T-helper 1 cell treated with Interleukin-12 subunit alpha and Interleukin-12 subunit beta and Interleukin-4 antibody, amounts not matched to agents 30 ng/mL and 1 ng/mL, for 36 hours (primary cell): Measurements from ENCODE around the gene TMEM185A. TPM values are rescaled to one million over a fixed set of nuclear protein-coding genes. Genes with fewer than 3 reads are reported as not detected.
"Not testable (repeated sequence)": the region's sequence is repeated elsewhere in the genome, so short reads cannot be mapped to it uniquely, and the experiment has no call there.

Experiments
- intact Hi-C: fragments of 100-400 bp; cut with micrococcal nuclease; formaldehyde crosslinking; loops from one replicate; pipeline ENCODE4 v1.15.1; 2024
- total RNA-seq: library from RNA; stranded (reverse); gene quantifications from 2 replicates; pipeline ENCODE4 v1.2.3, GENCODE V29; 2022

Gene TMEM185A
- total RNA-seq, 1 donor from 2014 or later, result 24.5 TPM

DNA sequence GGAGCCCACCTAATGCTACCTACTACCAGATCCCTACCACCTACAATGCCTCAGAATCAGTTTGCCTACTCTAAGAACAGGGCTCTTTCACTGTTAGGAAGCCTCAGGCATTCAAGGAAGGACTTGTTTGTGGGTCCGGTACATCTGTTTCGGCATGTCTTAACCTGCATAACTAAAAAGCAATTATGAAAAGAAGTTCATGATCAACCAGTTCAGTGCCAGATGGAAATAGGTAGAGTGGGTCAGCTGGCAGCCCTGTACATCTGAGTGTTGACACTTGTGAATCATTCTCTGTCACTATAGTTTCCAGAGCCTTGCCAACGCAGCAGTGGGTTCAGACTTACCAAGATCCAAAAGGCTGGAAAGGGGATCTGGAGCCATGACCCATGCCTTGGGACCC is 3.3 kb downstream of the TMEM185A start:
- intact Hi-C loops, result no loop called here

DNA sequence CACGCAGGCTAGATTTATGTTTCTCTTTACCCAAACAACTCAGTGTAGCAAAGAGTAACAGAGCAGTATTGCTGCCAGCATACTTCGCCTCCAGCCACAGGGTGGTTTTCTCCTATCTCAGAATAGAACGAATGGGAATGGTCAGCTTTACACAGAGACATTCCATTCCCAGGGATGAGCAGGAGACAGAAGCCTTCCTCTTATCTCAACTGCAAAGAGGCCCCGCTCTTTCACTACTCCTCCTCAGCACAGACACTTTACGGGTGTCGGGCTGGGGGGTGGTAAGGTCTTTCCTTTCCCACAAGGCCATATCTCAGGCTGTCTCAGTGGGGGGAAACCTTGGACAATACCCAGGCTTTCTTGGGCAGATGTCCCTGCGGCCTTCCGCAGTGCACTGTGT is 4.8 kb downstream of the TMEM185A start:
- intact Hi-C loops, result not testable (repeated sequence)

DNA sequence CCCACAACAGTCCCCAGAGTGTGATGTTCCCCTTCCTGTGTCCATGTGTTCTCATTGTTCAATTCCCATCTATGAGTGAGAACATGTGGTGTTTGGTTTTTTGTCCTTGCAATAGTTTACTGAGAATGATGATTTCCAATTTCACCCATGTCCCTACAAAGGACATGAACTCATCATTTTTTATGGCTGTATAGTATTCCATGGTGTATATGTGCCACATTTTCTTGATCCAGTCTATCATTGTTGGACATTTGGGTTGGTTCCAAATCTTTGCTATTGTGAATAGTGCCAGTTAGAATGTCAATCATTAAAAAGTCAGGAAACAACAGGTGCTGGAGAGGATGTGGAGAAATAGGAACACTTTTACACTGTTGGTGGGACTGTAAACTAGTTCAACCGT is 11.9 kb downstream of the TMEM185A start:
- intact Hi-C loops, result not testable (repeated sequence)

DNA sequence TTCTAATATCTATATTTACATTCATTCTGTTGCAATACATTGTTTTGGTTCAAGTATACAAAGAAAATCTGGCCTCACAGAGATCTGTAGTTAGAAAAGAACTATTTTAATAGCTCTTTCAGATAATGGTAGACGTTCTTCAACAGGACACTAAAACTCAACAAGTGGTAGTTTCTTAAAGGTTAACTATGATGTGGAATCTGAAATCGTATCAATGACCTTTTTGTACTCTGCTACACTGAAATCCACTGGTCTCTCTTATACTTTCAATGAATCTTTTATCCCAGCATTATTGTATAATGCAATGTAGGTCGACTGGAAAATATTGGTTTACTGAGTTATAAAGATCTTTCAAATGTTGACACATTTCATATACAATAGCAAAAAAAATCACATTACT is 12.7 kb downstream of the TMEM185A start:
- intact Hi-C loops, result no loop called here

DNA sequence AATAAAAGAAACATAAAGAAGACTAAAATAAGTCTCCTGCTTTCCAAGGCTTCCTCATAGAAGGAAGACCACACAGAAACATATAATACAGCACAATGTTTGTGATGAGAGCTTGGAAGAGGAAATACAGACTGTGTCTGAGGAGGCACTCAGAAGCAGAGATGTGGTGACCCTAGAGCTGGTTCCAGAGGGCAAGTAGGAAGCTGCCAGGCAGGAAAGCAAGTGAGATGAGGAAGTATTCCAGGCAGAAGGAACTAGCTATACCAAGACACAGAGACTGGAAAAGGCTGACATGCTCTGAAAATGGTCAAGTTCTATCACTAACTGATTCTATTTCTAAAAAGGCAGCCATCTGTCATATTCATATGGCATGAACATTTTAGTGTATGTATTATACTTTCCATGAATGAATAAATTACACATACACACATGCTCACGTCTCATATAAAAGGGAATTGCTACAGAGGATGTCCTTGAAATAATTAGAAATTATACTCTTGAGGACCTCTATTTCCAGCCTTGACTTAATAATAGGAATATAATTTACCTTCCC is 19.9 kb downstream of the TMEM185A start:
- intact Hi-C loops, result no loop called here

DNA sequence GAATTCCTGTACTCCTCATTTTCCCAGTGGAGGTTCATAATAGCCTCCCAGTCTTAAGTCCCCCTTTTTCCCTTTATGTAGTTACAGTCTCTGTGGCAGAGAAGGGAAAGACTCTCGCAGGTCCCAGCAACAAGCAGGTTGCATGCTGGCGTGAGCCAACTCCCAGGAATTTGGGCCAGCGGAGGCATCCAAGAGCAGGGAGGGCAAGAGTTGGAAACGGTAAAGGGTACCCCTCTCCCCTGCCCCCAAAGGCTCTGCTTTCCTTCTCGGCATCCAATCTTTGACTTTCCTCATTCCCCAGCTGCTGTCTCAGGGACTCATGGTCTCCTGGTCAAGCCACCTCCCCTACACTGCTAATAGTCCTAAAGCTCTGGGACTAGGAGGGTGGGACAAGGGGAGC is 21.1 kb downstream of the TMEM185A start:
- intact Hi-C loops, result no loop called here

DNA sequence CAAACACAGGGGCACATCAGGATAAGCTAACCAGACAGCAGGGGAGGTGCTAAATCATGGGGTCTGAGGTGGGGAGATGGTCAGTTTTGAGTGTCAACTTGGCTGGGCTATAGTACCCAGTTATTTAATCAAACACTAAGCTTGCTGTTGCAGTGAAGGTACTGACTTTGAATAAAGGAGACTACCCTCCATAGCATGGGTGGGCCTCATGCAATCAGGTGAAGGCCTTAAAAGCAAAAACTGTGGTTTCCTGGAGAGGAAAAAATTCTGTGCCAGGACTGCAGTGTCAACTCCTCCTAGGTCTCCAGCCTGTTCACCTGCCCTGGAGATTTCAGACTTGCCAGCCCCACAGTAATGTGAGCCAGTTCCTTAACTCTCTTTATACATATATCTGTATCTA is 23.9 kb downstream of the TMEM185A start:
- intact Hi-C loops, result no loop called here

DNA sequence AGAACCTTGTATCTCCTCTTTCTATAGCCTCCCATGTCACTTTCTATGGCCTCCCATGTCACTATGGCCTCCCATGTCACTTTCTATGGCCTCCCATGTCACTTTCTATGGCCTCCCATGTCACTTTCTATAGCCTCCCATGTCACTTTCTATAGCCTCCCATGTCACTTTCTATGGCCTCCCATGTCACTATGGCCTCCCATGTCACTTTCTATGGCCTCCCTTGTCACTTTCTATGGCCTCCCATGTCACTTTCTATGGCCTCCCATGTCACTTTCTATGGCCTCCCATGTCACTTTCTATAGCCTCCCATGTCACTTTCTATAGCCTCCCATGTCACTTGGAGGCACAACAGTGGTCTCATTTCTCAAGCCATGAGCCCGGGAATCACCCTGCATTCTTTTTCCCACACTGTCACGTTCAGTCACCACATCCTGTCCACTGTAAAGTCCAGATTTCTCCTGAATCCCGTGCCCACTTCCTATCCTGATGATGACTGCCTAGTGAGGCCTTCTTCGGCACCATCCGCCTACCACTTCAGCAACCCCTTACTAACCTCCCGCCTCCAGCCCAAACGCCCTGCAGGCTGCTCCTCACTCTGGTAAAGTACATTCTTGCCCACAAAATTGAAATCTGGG is 26.2 kb downstream of the TMEM185A start:
- intact Hi-C loops, result not testable (repeated sequence)

DNA sequence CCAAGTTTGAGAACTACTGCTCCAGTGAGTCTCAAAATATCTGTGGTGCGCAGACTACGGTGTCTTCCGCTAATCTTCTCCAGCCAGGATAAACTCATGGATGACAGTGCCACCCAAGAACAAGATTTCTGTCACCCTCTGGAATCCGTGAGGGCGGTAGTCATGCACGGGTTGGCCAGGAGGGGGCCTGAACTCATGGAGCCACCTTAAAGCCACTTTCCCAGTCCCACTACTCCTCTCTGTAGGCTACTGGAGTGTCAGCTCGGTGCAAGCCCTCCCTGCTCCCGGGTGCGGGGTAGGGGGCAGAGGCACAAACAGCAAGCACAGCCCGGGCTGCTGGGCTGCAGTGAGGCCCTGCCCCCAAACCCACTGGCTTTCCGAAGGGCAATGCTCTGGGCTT is 33.0 kb downstream of the TMEM185A start:
- intact Hi-C loops, result not testable (repeated sequence)

DNA sequence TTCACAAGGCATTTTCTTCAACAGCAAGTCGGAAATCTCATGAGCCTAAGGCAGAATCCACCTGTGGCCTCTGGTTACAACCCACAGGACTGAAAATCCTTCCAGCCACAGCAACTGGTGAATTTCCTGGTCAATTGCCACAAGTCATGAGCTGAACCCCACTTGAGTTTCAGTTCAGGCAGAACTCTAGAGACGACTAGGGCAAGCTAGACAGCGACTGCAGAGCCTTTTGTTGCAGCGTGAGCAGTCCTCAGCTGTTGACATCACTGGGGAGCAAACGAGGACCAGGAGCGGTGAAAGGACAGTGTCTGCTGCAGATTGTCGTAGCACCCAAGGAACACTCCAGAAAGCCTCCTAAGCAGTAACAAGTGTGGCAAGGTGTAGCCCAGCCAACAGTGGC is 35.6 kb downstream of the TMEM185A start:
- intact Hi-C loops, result not testable (repeated sequence)

DNA sequence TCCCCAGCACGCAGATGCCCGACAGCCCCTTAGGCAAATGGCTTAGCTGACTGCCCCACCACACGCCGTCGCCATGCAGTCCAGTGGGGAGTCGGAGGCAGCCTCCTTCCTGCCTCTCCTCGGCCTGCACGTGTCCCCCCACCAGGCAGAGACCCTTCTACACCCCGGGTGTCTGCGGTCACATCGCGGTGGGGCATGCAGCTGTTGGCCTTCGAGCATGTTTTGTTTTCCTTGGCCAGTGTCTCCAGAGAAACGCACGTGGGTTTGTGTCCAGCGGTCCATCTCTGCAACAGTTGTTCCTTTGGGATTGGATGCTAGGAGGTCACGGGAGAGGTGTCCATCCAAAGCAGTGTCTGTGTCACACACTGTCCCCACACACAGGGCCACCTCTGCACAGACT is 36.4 kb downstream of the TMEM185A start, which contains the start of gene HSFX2:
Gene HSFX2 (minus strand): TSS at position 101 of the 400 bp plus-strand sequence. CDS start 614 bp downstream, outside the sequence.
- intact Hi-C loops, result not testable (repeated sequence)

DNA sequence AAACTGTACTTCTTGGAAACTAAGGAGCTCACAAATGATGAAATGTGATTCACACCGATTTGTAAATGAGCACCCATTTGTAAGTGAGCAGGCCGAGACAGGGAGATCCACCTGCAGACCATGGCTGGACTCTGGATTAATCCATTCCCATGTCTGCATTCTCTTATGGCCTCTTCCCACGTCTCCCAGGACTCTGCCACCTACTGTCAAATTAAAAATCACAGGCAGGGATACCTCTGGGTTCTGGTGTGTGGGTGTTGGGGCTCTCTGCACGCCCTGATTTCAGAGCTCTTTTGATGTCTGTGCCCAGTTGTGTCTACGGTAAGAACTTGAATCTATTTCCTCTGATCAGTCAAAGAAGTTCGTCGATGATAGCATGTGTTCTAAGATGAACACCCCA is 40.6 kb downstream of the TMEM185A start:
- intact Hi-C loops, result not testable (repeated sequence)

DNA sequence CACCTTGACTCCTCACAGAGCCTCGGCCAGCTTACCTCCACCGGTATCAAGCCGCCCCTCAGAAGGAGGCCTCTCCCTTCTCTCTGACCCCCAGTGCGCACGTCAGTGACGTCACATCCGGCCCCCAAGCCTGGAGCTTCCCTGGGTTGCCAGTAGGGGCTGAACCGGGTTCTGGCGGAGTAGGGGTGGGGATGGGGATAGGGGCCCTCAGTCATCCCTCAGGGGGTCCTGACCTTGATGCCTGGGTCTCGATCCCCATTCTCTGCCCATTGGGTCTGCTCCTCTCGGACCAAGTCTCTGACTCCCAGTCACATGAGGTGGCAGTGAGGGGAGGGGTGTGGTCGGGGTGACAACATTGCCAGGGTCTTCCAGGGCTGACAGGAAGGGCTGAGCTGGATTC is 44.2 kb downstream of the TMEM185A start, which contains the start of gene MAGEA9B:
Gene MAGEA9B (minus strand): TSS at position 101 of the 400 bp plus-strand sequence. CDS start 4,280 bp downstream, outside the sequence.
- intact Hi-C loops, result not testable (repeated sequence)

DNA sequence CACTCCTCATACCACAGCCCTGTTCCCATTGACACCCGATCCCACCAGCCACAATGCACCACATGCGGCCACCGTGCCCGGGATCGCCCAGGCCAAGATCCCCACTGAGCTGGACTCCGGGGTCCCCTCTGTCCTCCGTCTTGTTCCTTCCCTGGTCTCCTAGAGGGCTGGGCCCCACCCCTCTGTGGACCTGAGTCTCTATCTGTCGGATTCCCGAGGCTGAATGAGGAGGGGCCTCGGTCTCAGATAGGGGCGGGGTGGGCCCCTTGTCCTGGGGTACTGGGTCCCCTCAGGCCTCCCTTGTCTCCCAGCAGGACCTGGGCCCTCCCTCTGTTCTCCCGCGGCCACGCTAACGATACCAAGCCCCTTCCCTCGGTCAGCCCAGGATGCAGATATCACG is 46.0 kb downstream of the TMEM185A start:
- intact Hi-C loops, result not testable (repeated sequence)

DNA sequence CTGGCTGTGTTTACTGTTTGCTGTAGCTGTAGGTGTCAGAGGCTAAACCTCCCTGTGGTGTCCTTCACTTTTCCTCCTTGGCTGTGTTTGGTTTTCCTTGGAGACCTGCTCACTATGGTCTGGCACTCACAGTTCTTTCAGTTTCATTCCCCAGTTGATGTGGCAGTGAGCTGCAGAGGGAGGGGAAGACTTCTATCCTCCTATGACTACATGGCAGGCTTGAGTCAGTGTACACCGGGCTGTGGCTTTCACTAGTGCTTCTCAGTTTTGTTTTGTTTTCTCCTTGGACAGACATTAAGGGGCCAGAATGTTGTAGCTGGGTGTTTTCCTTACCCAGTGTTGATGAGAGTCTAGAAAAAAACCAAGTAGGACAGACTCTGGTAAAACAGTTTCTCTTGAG is 58.1 kb downstream of the TMEM185A start:
- intact Hi-C loops, result not testable (repeated sequence)

DNA sequence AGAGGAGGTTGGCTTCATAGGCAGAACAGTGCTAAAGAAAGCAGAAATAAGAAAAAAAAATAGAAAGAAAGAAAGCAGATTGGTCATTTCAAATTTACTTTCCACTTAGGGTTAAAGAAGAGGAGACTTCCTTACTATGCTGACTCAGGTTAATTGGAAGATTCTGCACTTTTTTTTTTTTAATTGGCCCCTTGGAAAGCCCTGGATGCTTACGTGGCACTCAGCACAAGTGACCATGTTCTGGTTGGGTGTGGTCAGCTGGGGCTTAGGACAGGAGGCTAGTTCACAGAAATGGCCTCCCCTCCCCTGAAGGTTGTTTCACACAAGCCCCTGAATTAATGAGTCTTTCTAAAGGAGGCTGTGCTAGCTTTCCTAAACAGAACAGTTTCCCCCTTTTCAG is 58.8 kb downstream of the TMEM185A start:
- intact Hi-C loops, result no loop called here

DNA sequence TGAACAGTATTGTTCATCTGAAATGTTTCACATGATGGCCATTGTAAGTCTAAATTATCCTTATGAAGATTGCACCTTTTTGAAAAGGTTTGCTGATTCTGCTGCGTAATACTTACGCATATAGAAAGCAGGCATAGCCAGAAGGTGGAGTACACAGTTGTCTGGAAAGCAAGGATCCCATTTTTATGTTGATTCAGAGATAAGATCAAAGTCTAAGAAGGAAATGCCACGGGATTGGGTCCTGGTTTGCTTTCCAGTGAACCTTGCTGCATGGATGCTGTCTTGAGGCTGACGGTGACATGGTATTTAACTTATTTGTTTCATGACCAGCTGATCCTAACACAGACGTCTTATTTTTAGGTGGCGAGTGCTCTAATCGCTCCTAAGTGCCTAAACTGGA is 59.8 kb downstream of the TMEM185A start:
- intact Hi-C loops, result no loop called here

DNA sequence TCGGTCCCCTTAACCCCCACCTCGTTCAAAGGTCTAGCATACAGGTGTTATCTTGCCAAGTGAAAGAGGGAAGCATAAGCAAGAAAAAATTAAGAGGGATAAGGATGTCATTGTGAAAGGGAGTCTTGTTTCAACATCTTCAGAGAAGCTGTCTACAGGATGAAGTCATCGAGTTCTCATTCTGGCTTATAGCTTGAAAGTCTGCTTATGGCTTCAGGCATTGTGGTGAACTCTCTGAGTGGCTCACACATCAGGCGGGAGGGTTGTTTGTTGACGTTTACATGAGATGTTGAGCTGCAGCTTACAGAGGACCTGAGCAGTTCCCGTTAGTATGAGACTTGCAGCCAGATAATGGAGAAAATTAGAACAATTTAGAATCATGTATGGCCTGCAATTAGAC is 60.9 kb downstream of the TMEM185A start:
- intact Hi-C loops, result no loop called here

DNA sequence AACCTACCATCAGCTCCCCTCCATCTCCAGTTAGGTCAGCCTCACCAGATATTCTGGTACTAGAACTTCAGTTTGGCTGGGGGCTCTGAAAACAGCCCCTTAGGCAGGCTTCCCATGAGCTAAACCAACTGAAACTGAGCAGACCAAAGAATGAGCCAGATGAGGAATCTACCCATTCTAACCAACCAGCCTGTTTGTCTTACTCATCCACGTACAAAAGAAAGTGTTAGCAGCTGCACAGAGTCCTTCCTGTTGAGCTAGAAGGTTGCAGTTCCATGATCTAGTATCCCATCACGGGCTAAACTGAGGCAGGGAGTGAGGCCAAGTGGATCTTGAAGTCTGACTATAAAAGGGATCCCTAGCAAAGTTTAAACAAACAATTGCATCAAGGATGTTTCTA is 61.8 kb downstream of the TMEM185A start:
- intact Hi-C loops, result no loop called here

DNA sequence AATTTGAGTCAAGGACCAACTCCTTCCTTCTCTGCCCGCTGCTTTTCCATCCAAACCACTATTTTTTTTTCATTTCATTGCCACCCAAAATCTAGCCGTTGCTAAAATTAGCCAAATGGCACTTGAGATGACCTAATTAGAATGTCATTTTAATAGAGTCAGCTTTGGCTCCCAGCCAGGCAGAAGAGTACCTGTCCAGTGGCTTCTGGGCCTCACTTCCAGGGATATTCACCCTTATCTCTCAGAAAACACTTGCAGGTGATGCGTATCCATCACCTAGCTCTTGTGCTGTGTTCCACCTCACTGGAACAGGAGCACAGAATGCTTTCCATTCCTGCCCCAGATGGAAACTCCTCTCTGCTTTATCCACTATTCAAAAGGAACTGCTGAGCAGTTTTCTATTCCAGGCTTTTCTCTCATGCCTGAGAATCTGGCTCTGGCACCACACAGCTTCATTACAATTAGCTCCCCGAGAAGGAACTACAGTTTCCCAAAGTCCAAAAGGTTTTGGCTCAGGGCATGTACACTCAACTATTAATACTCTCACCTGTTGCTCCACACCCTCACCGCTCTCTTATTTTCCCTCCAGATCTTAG is 62.8 kb downstream of the TMEM185A start:
- intact Hi-C loops, result no loop called here

DNA sequence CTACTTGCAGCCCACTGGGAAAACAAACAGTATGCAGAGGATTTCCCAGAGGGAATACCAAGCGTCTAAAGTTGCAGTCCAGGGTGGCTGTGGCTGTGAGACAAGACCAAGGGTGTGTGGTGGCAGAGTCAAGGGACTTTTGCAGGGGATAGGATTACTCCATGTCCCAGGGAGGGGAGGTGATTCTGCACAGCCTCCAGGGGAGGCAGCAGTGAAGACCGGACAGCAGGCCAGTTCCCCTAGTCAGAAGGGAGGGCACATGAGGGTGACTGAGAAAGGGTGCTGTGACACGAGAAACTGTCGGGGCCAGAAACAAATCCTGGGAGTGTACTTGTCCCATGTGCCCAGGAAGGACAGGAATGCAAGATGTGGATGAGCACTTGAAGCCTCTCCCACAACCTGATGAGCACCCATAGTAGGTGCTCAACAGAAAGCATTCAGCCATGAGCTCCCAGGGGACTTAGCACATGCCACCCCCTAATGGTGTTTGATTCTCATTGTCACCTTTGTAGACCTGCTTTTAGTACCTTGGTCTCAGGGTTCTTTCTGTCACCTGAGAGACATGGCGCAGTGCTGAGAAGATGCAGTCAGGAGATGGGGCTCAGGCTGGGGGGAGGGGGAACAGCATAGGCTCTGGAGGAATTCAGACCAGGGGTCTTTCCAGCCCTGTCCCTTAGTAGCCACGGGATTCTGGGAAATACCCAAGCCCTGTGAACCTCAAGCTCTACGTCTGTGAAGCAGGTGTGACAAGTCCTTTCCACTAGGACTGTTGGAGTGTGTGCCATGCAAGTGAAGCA is 63.8 kb downstream of the TMEM185A start:
- intact Hi-C loops, result no loop called here

DNA sequence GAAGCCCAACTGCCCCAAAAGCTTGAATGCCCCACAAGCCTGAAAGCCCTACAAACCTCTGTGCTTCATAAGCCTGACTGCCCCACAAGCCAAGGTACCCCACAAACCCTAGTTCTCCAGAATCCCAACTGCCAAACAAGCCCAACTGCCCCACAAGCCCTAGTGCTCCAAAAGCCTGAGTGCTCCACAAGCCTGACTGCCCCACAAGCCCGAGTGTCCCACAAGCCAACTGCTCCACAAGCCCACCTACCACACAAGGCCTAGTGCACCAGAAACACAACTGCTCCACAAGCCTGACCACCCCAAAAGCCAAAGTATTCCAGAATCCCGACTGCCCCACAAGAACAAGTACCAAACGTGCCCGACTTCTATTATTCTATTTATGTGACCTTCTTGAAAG is 68.2 kb downstream of the TMEM185A start:
- intact Hi-C loops, result no loop called here
